Neural crest cell (in vitro differentiated cells): ENCODE data around the gene HOXA10. TPM values are rescaled to one million over a fixed set of nuclear protein-coding genes. Genes with fewer than 3 reads are reported as not detected.

Experiments used
- DNase-seq: peaks from one replicate; pipeline ENCODE4 v3.0.0; 2021; ENCODE audit warnings: low read depth, mixed read lengths, low spot score
- H3K27ac Mint-ChIP-seq: one replicate; pipeline ENCODE4 v1.8.0; 2021; ENCODE audit warnings: mild to moderate bottlenecking, mixed read lengths; ENCODE audit not compliant: unreplicated experiment
- H3K27me3 Mint-ChIP-seq: 2 replicates; pipeline ENCODE4 v1.8.0; 2021; ENCODE audit warnings: low read depth, mild to moderate bottlenecking, mixed read lengths
- H3K36me3 Mint-ChIP-seq: 2 replicates; pipeline ENCODE4 v1.8.0; 2021; ENCODE audit warnings: low read depth, mild to moderate bottlenecking, mixed read lengths
- H3K4me1 Mint-ChIP-seq: 2 replicates; pipeline ENCODE4 v1.8.0; 2021; ENCODE audit warnings: mixed read lengths
- H3K4me3 Mint-ChIP-seq: one replicate; pipeline ENCODE4 v1.8.0; 2021; ENCODE audit warnings: mild to moderate bottlenecking, mixed read lengths
- H3K9me3 Mint-ChIP-seq: 2 replicates; pipeline ENCODE4 v1.8.0; 2021; ENCODE audit warnings: mixed read lengths
- CTCF ChIP-seq: fragments of 200-600 bp; sonication (generic); conservative IDR thresholded peaks from 2 replicates; pipeline ENCODE4 v1.5.0; 2021; ENCODE audit warnings: antibody characterized with exemption, mild to moderate bottlenecking
- total RNA-seq: library from RNA; stranded (reverse); gene quantifications from 2 replicates; pipeline ENCODE4 v1.2.1, GENCODE V29; 2021

The HOXA10 gene
- total RNA-seq, 1 donor from 2014 or later = 0.35 TPM

DNA sequence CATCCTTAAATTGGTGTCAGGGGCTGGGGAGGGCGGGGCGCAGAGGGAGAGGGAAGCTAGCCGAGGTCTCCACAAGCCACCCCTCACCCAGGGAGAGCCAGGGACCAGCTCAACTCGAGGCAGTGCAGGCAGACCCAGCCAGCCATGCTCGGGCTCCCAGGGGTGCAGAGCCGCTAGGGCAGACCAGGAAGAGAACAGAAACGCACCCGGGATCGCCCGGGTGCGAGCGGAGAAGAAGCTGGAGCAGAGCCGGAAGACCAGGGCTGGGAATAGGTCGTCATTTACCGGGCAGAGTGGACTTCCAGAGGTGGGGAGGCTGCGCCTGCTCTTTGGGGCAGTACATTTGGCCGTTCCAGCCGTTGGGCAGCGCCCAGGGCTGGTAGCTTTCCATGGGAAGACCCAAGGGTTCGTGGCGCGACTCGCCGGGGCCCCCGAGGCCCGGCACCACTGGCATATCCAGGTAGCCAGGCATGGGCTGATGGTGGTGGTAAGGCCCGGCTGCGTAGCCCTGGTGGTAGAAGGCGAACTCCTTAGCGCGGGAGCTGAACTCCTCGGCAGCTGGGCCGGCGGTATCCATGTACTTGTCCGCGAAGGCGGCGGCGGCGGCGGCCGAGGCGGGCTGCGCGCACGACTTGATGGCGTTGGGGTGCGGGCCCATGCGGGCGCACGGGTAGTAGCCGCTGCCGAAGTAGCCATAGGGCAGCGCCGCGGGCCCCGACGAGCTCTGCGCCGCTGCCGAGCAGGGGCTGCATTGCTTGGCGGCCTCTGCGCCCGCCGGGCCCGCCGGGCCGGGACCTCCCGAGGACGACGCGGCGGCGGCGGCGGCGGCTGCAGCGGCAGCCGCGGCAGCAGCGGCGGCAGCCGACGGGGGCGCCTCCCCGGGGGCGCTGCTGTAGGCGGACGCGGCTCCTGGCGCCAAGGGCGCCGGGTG, 25.0 kb upstream of the HOXA10 start:
- Mint-ChIP-seq H3K9me3 (no peaks in the 10 kb centered on the region), H3K4me3 (no peak overlapping the region), H3K36me3 (no peaks in the 10 kb centered on the region), H3K27ac (no peak overlapping the region), H3K27me3 (peaks cover 95% of the 10 kb centered on the region), H3K4me1 (peaks cover 7% of the 10 kb centered on the region)
- no peak for TF ChIP-seq CTCF
- DNase-seq = no peak

- H3K4me1 Mint-ChIP-seq = peaks cover 7% of the 10 kb centered on the region
- H3K36me3 Mint-ChIP-seq = no peaks in the 10 kb centered on the region
- H3K4me3 Mint-ChIP-seq = peak overlapping the region; percentile 6
- no peak for DNase-seq
- H3K27ac Mint-ChIP-seq = no peak overlapping the region
- no peaks in the 10 kb centered on the region for H3K9me3 Mint-ChIP-seq
- no peak for TF ChIP-seq CTCF
- peaks cover 95% of the 10 kb centered on the region for H3K27me3 Mint-ChIP-seq
These were observed 24.2 kb upstream of the HOXA10 start for GRCh38 chr7:27198138-27198841.

GRCh38 chr7:27197137-27198042, 23.3 kb upstream of the HOXA10 start:
- no peak for TF ChIP-seq CTCF
- no peaks in the 10 kb centered on the region for H3K36me3 Mint-ChIP-seq
- no peaks in the 10 kb centered on the region for H3K9me3 Mint-ChIP-seq
- H3K27me3 Mint-ChIP-seq = peaks cover 94% of the 10 kb centered on the region
- no peak overlapping the region for H3K4me3 Mint-ChIP-seq
- no peak for DNase-seq
- H3K4me1 Mint-ChIP-seq = peaks cover 7% of the 10 kb centered on the region
- H3K27ac Mint-ChIP-seq = no peak overlapping the region

- H3K4me3 Mint-ChIP-seq = peak overlapping the region; percentile 28
- peak; percentile 94 for TF ChIP-seq CTCF
- no peak overlapping the region for H3K27ac Mint-ChIP-seq
- H3K9me3 Mint-ChIP-seq = no peaks in the 10 kb centered on the region
- DNase-seq = peak; percentile 93
- H3K27me3 Mint-ChIP-seq = peaks cover 94% of the 10 kb centered on the region
- peaks cover 7% of the 10 kb centered on the region for H3K4me1 Mint-ChIP-seq
- no peaks in the 10 kb centered on the region for H3K36me3 Mint-ChIP-seq
These were observed 22.2 kb upstream of the HOXA10 start for GRCh38 chr7:27196287-27196767.
